GM12892 (cell line): ENCODE measurements around the gene ZNRF1.

Source experiments
- POLR2A ChIP-seq: IDR thresholded peaks from 2 replicates; pipeline ENCODE4 v1.6.1; 2011; ENCODE audit warnings: low read depth, low read length, control low read depth
- POLR2AphosphoS5 ChIP-seq: IDR thresholded peaks from 2 replicates; pipeline ENCODE4 v1.6.1; 2011; ENCODE audit warnings: low read depth, low read length, control low read depth

DNA sequence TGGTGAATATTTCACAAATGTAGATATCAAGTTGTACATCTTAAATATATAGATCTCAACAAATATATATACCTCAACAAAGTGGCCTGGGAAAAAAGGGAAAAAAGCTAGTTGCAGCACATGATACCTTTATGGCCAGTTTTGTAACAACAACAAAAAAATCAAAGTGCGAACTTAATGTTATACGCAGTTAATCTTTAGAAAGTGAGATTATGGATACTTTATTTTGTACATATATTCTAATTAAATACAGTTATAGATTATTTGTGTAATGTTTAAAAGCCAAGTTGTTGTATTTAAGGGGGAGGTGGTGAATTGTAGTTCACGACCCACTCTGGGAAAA is 149.1 kb downstream of the ZNRF1 start:
- TF ChIP-seq POLR2AphosphoS5 (no peak), POLR2A (no peak)
